Upper lobe of left lung (tissue), 6 donors: ENCODE data around the gene YWHAB. TPM values are rescaled to one million over a fixed set of nuclear protein-coding genes. Genes with fewer than 3 reads are reported as not detected.

Source experiments
- ATAC-seq, 2 donors: fragments of 200-7000 bp; cut with Tn5 transposase; one replicate each; pipeline ENCODE4 v1.9.1; 2022; ENCODE audit warnings: mild to moderate bottlenecking in 2 of 2, moderate library complexity in 2 of 2; ENCODE audit not compliant: low FRiP score in 2 of 2
- DNase-seq, 2 donors: peaks; one replicate each; pipeline ENCODE4 v3.0.0-alpha.2; 2019 to 2020
- H3K27ac ChIP-seq, 4 donors: fragments of 200-600 bp; sonication (generic); one replicate each; pipeline ENCODE4 v1.5.1; 2016 to 2019
- H3K27me3 ChIP-seq, 4 donors: fragments of 200-600 bp; sonication (generic); one replicate each; pipeline ENCODE4 v1.5.1; 2017 to 2019
- H3K36me3 ChIP-seq, 4 donors: fragments of 200-600 bp; sonication (generic); one replicate each; pipeline ENCODE4 v1.5.1; 2016 to 2019
- H3K4me1 ChIP-seq, 4 donors: fragments of 200-600 bp; sonication (generic); one replicate each; pipeline ENCODE4 v1.5.1; 2018 to 2019
- H3K4me3 ChIP-seq, 4 donors: fragments of 200-600 bp; sonication (generic); one replicate each; pipeline ENCODE4 v1.5.1; 2017 to 2019; ENCODE audit warnings: mild to moderate bottlenecking in 2 of 4, moderate library complexity in 1 of 4
- H3K9me3 ChIP-seq, 4 donors: fragments of 200-600 bp; sonication (generic); one replicate each; pipeline ENCODE4 v1.5.1; 2018 to 2019
- CTCF ChIP-seq, 6 experiments: fragments of 450-650 bp in 4 of 6; fragments of 200-600 bp in 2 of 6; sonication (generic) in 2 of 6; IDR thresholded peaks; one replicate each; pipeline ENCODE4 v1.5.1; 2016 to 2019; ENCODE audit warnings: antibody characterized with exemption in 6 of 6
- EP300 ChIP-seq, 4 donors: sonication (generic); formaldehyde crosslinking; IDR thresholded peaks; one replicate each; pipeline ENCODE4 v1.5.1; 2017; ENCODE audit warnings: antibody characterized with exemption in 4 of 4, control low read depth in 2 of 4
- POLR2A ChIP-seq, 4 donors: fragments of 450-650 bp; IDR thresholded peaks; one replicate each; pipeline ENCODE4 v1.5.1; 2016 to 2017; ENCODE audit warnings: antibody characterized with exemption in 4 of 4, mild to moderate bottlenecking in 2 of 4
- POLR2AphosphoS5 ChIP-seq, 2 donors: sonication (generic); formaldehyde crosslinking; IDR thresholded peaks; one replicate each; pipeline ENCODE4 v1.5.1; 2017; ENCODE audit warnings: antibody characterized with exemption in 2 of 2
- WGBS, 2 donors: methylation state at CpG; one replicate each; pipeline ENCODE4 v1.1.5; 2017 to 2018; 5-methylcytosine and 5-hydroxymethylcytosine counted together
- total RNA-seq, 6 donors: library from RNA; depleted of rRNA in 4 of 6; stranded (reverse); fragments of >200 nt in 4 of 6; gene quantifications; one replicate each; pipeline versions ENCODE4 v1.1.0 to v1.2.1, GENCODE V29; 2016 to 2021
- donor health status: DM: no; HTN: no; CAD: no; lungs with moderate emphysema.
- donor health status: DM: no; HTN: yes; CAD: no; lungs with severe emphysema.

YWHAB gene
- total RNA-seq, 6 donors from 2014 or later: 61.0 to 201 (median 123) TPM

- Histone ChIP-seq H3K4me1 (peaks cover 0 to 3% (median 0%) of the 10 kb centered on the region in 4 donors), H3K36me3 (peaks cover 13 to 99% (median 59%) of the 10 kb centered on the region in 4 donors), H3K27me3 (no peaks in the 10 kb centered on the region), H3K4me3 (no peak overlapping the region), H3K27ac (no peak overlapping the region), H3K9me3 (no peaks in the 10 kb centered on the region)
- TF ChIP-seq POLR2AphosphoS5 (IDR thresholded peaks at IDR 0.05): no peak
- TF ChIP-seq CTCF (IDR thresholded peaks at IDR 0.05): no peak
- TF ChIP-seq POLR2A (IDR thresholded peaks at IDR 0.05): no peak
- TF ChIP-seq EP300 (IDR thresholded peaks at IDR 0.05): no peak
- ATAC-seq: no peak
- no peak for DNase-seq
- WGBS, 2 donors: 83 to 97% methylated on average over 3 to 5 of the region's 5 CpGs
Measured at GRCh38 chr20:44948107-44948506, 62.6 kb downstream of the YWHAB start.

- Histone ChIP-seq H3K4me3 (no peak overlapping the region), H3K27me3 (no peaks in the 10 kb centered on the region), H3K9me3 (no peaks in the 10 kb centered on the region), H3K4me1 (peaks cover 0 to 3% (median 0%) of the 10 kb centered on the region in 4 donors), H3K27ac (no peak overlapping the region), H3K36me3 (peaks cover 9 to 99% (median 55%) of the 10 kb centered on the region in 4 donors)
- TF ChIP-seq EP300 (IDR thresholded peaks at IDR 0.05): no peak
- no peak for ATAC-seq
- no peak for DNase-seq
- WGBS, 2 donors: 86 to 89% methylated on average over 2 of the region's 2 CpGs
Measured at GRCh38 chr20:44948513-44948912, 63.0 kb downstream of the YWHAB start.

GRCh38 chr20:44950368-44950767 is 64.9 kb downstream of the YWHAB start:
- DNase-seq (no peak), ATAC-seq (no peak)
- H3K27me3 ChIP-seq: no peaks in the 10 kb centered on the region
- H3K4me1 ChIP-seq: peaks cover 0 to 3% (median 0%) of the 10 kb centered on the region in 4 donors
- H3K4me3 ChIP-seq: no peak overlapping the region
- WGBS, 2 donors: 100% methylated on average over 1 of the region's 1 CpG
- TF ChIP-seq CTCF (IDR thresholded peaks at IDR 0.05) (no peak), POLR2AphosphoS5 (IDR thresholded peaks at IDR 0.05) (no peak), POLR2A (IDR thresholded peaks at IDR 0.05) (no peak), EP300 (IDR thresholded peaks at IDR 0.05) (no peak)
- H3K36me3 ChIP-seq: peaks cover 5 to 100% (median 69%) of the 10 kb centered on the region in 4 donors
- no peak overlapping the region for H3K27ac ChIP-seq
- H3K9me3 ChIP-seq: no peaks in the 10 kb centered on the region

GRCh38 chr20:44952731-44953130 is 67.2 kb downstream of the YWHAB start:
- 79 to 80% methylated on average over 1 of the region's 1 CpG for WGBS, 2 donors
- Histone ChIP-seq H3K4me1 (peaks cover 0 to 3% (median 0%) of the 10 kb centered on the region in 4 donors), H3K9me3 (no peaks in the 10 kb centered on the region), H3K36me3 (peaks cover 5 to 87% (median 66%) of the 10 kb centered on the region in 4 donors), H3K4me3 (no peak overlapping the region), H3K27ac (no peak overlapping the region), H3K27me3 (no peaks in the 10 kb centered on the region)
- no peak for ATAC-seq
- TF ChIP-seq EP300 (IDR thresholded peaks at IDR 0.05) (no peak), CTCF (IDR thresholded peaks at IDR 0.05) (no peak), POLR2AphosphoS5 (IDR thresholded peaks at IDR 0.05) (no peak), POLR2A (IDR thresholded peaks at IDR 0.05) (no peak)
- no peak for DNase-seq

GRCh38 chr20:44954211-44954610 is 68.7 kb downstream of the YWHAB start:
- DNase-seq: no peak
- Histone ChIP-seq H3K9me3 (no peaks in the 10 kb centered on the region), H3K27me3 (no peaks in the 10 kb centered on the region), H3K4me3 (no peak overlapping the region), H3K4me1 (peaks cover 6 to 10% (median 8%) of the 10 kb centered on the region in 4 donors), H3K36me3 (peaks cover 5 to 72% (median 53%) of the 10 kb centered on the region in 4 donors), H3K27ac (no peak overlapping the region)
- WGBS, 2 donors: 90% methylated on average over 5 of the region's 5 CpGs
- TF ChIP-seq POLR2AphosphoS5 (IDR thresholded peaks at IDR 0.05) (no peak), POLR2A (IDR thresholded peaks at IDR 0.05) (no peak)
- ATAC-seq: no peak

GRCh38 chr20:44955270-44955669 is 69.8 kb downstream of the YWHAB start:
- WGBS, 2 donors: 76 to 78% methylated on average over 4 of the region's 4 CpGs
- DNase-seq (no peak), ATAC-seq (no peak)
- Histone ChIP-seq H3K27ac (no peak overlapping the region), H3K9me3 (no peaks in the 10 kb centered on the region), H3K4me1 (peaks cover 9 to 14% (median 13%) of the 10 kb centered on the region in 4 donors), H3K27me3 (no peaks in the 10 kb centered on the region), H3K4me3 (no peak overlapping the region), H3K36me3 (peaks cover 5 to 62% (median 46%) of the 10 kb centered on the region in 4 donors)
- no peak for TF ChIP-seq POLR2A (IDR thresholded peaks at IDR 0.05)
- TF ChIP-seq EP300 (IDR thresholded peaks at IDR 0.05): no peak
- TF ChIP-seq CTCF (IDR thresholded peaks at IDR 0.05): no peak
- TF ChIP-seq POLR2AphosphoS5 (IDR thresholded peaks at IDR 0.05): no peak
